ENCODE measurements around the gene TKTL1. TPM values are rescaled to one million over a fixed set of nuclear protein-coding genes. Genes with fewer than 3 reads are reported as not detected.
A peak's percentile ranks its signal among the peaks of the same experiment; 100 is the strongest.

TKTL1 gene
- total RNA-seq, 1 experiment from 2014 or later = not detected

GRCh38 chrX:154374313-154375155, 78.9 kb downstream of the TKTL1 start, which contains the start of gene FLNA:
Gene FLNA, minus strand, starts transcription at chrX:154374634. Its CDS starts 3,389 bp downstream, at chrX:154371245.
- intact Hi-C loops (cut with micrococcal nuclease; ENCODE audit: unreplicated experiment) = no loop called here
- Histone ChIP-seq H3K27ac (ENCODE audit: low read length) (peak within 1 kb of the TSS; percentile 86), H3K9me3 (ENCODE audit: control insufficient read depth, insufficient read depth, low read depth, low read length) (no peaks in the 10 kb centered on the region), H3K36me3 (ENCODE audit: control insufficient read depth, insufficient read depth, low read length) (no peaks in the 10 kb centered on the region), H3K4me1 (ENCODE audit: control insufficient read depth, insufficient read depth, low read length) (peaks cover 45% of the 10 kb centered on the region), H3K4me3 (ENCODE audit: low read depth in 2 of 2, low read length in 2 of 2) (peak within 1 kb of the TSS; percentile 52 to 87), H3K27me3 (ENCODE audit: control insufficient read depth, insufficient read depth, low read length) (no peaks in the 10 kb centered on the region)
- no peak for ATAC-seq
- POLR2A ChIA-PET = no interaction called here
- in situ Hi-C loops (cut with HindIII; ENCODE audit: low pct_unique_long_range_greater_than_20kb, low sequenced_read_pairs) = no loop called here
- CTCF ChIA-PET = interaction anchor here (0.5 kb wide), 1 partner anchor 40 kb away, joined by 6 read pairs; no protein-coding TSS in a partner anchor
- DNase-seq (ENCODE audit: low read depth, low spot score) = no peak
- no TSS peak for BruUV-seq (replicated peaks)
- TF ChIP-seq POLR2AphosphoS5 (IDR thresholded peaks at IDR 0.05; ENCODE audit: low read depth, low read length) (no peak; the same call in 1 of the 2 replicates), REST (IDR thresholded peaks at IDR 0.05; ENCODE audit: insufficient read depth in 1 of 2, low read depth in 2 of 2, low read length in 1 of 2) (no peak), TCF7L2 (IDR thresholded peaks at IDR 0.05; ENCODE audit: low read depth, low read length) (no peak), SIN3A (IDR thresholded peaks at IDR 0.05; ENCODE audit: borderline replicate concordance, insufficient read depth, low read depth, low read length) (no peak), CTCF (IDR thresholded peaks at IDR 0.05) (no peak)

- Histone ChIP-seq H3K36me3 (ENCODE audit: control insufficient read depth, insufficient read depth, low read length) (peaks cover 2% of the 10 kb centered on the region; the same call in 1 of the 2 replicates), H3K4me1 (ENCODE audit: control insufficient read depth, insufficient read depth, low read length) (peaks cover 45% of the 10 kb centered on the region), H3K27me3 (ENCODE audit: control insufficient read depth, insufficient read depth, low read length) (no peaks in the 10 kb centered on the region), H3K27ac (ENCODE audit: low read length) (peak overlapping the region; percentile 86), H3K9me3 (ENCODE audit: control insufficient read depth, insufficient read depth, low read depth, low read length) (no peaks in the 10 kb centered on the region), H3K4me3 (ENCODE audit: low read depth in 2 of 2, low read length in 2 of 2) (peak overlapping the region; percentile 52 to 62)
- ATAC-seq (no peak), DNase-seq (ENCODE audit: low read depth, low spot score) (no peak)
- in situ Hi-C loops (cut with HindIII; ENCODE audit: low pct_unique_long_range_greater_than_20kb, low sequenced_read_pairs) (no loop called here), intact Hi-C loops (cut with micrococcal nuclease; ENCODE audit: unreplicated experiment) (no loop called here)
- ChIA-PET CTCF (no interaction called here), POLR2A (no interaction called here)
- no peak for TF ChIP-seq CTCF (IDR thresholded peaks at IDR 0.05)
- no peak for TF ChIP-seq POLR2AphosphoS5 (IDR thresholded peaks at IDR 0.05; ENCODE audit: low read depth, low read length)
- no peak for TF ChIP-seq REST (IDR thresholded peaks at IDR 0.05; ENCODE audit: insufficient read depth in 1 of 2, low read depth in 2 of 2, low read length in 1 of 2)
- TF ChIP-seq TCF7L2 (IDR thresholded peaks at IDR 0.05; ENCODE audit: low read depth, low read length) = no peak
- TF ChIP-seq SIN3A (IDR thresholded peaks at IDR 0.05; ENCODE audit: borderline replicate concordance, insufficient read depth, low read depth, low read length) = no peak
- BruUV-seq (replicated peaks) = no TSS peak
Measured at GRCh38 chrX:154375156-154375504, 79.5 kb downstream of the TKTL1 start.

All from Panc1 (cell line).